ENCODE measurements around the gene ASTN2. TPM values are rescaled to one million over a fixed set of nuclear protein-coding genes. Genes with fewer than 3 reads are reported as not detected.
A peak's percentile ranks its signal among the peaks of the same experiment; 100 is the strongest.

ASTN2 gene
- total and polyA plus RNA-seq, 2 experiments from 2014 or later: 5.8 to 7.5 TPM

GRCh38 chr9:116717150-116717549 lies 697.7 kb downstream of the ASTN2 start:
- in situ Hi-C loops (cut with MboI): no loop called here
- Histone ChIP-seq H2AFZ (peak overlapping the region; percentile 23; the same call in 1 of the 2 replicates), H4K20me1 (ENCODE audit: insufficient read depth) (no peaks in the 10 kb centered on the region), H3K9ac (no peak overlapping the region), H3K4me1 (ENCODE audit: insufficient read depth) (peaks cover 12% of the 10 kb centered on the region), H3K27ac (no peak overlapping the region), H3F3A (ENCODE audit: insufficient read depth) (no peaks in the 10 kb centered on the region), H3K79me2 (ENCODE audit: insufficient read depth) (no peaks in the 10 kb centered on the region), H3K27me3 (replicated peaks; ENCODE audit: insufficient read depth) (no peaks in the 10 kb centered on the region), H3K9me3 (ENCODE audit: low read depth) (no peaks in the 10 kb centered on the region), H3K4me3 (no peak overlapping the region), H3K9me2 (ENCODE audit: insufficient read depth) (no peaks in the 10 kb centered on the region), H3K4me2 (ENCODE audit: unreplicated experiment) (peak overlapping the region; percentile 5), H3K36me3 (ENCODE audit: low read depth) (no peaks in the 10 kb centered on the region)
- 4 to 12% methylated on average over 7 of the region's 7 CpGs for WGBS, 2 experiments (ENCODE audit: low coverage in 1 of 2, low lambda C conversion rate in 2 of 2, missing lambda C conversion rate in 2 of 2)
- DNase-seq: peak; percentile 36
- TF ChIP-seq EZH2 (IDR thresholded peaks at IDR 0.05; ENCODE audit: insufficient read depth, poor library complexity, severe bottlenecking): no peak

GRCh38 chr9:116716438-116716837 lies 698.4 kb downstream of the ASTN2 start:
- TF ChIP-seq EZH2 (IDR thresholded peaks at IDR 0.05; ENCODE audit: insufficient read depth, poor library complexity, severe bottlenecking) (no peak), EZH2phosphoT487 (IDR thresholded peaks at IDR 0.05; ENCODE audit: insufficient read depth, low read depth) (no peak)
- Histone ChIP-seq H3K4me1 (ENCODE audit: insufficient read depth) (peaks cover 12% of the 10 kb centered on the region), H3K4me2 (ENCODE audit: unreplicated experiment) (no peak overlapping the region), H3K36me3 (ENCODE audit: low read depth) (no peaks in the 10 kb centered on the region), H3K27ac (no peak overlapping the region), H3K9me3 (ENCODE audit: low read depth) (no peaks in the 10 kb centered on the region), H4K20me1 (ENCODE audit: insufficient read depth) (no peaks in the 10 kb centered on the region), H3F3A (ENCODE audit: insufficient read depth) (no peaks in the 10 kb centered on the region), H3K4me3 (no peak overlapping the region), H3K27me3 (replicated peaks; ENCODE audit: insufficient read depth) (no peaks in the 10 kb centered on the region), H3K79me2 (ENCODE audit: insufficient read depth) (no peaks in the 10 kb centered on the region), H2AFZ (no peak overlapping the region), H3K9ac (no peak overlapping the region), H3K9me2 (ENCODE audit: insufficient read depth) (no peaks in the 10 kb centered on the region)
- DNase-seq: peak; percentile 33
- in situ Hi-C loops (cut with MboI): no loop called here

DNA sequence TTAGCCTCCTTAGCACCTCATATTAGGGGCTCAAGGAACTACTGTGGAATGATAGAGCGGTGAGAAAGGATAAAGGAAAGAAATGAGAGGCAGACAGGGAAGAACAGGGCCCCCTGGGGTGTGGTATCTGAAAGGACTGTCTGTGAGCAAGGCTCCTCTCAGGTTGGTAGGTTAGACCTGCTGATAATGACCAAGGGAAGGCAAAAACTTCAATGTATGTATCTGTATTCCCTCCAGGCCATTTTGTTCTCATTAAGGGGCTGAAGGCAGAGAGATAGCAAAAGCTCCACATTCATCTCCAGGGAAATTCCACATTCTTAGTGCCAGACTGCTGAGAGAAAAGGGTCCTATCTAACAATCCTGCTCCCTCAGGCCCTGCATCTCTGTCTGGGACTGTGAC lies 699.1 kb downstream of the ASTN2 start:
- Histone ChIP-seq H3K4me3 (no peak overlapping the region), H2AFZ (no peak overlapping the region), H3K4me2 (ENCODE audit: unreplicated experiment) (no peak overlapping the region), H3K79me2 (ENCODE audit: insufficient read depth) (no peaks in the 10 kb centered on the region), H3K36me3 (ENCODE audit: low read depth) (no peaks in the 10 kb centered on the region), H4K20me1 (ENCODE audit: insufficient read depth) (no peaks in the 10 kb centered on the region; the same call in 1 of the 2 replicates), H3K27ac (no peak overlapping the region), H3F3A (ENCODE audit: insufficient read depth) (no peaks in the 10 kb centered on the region), H3K9me2 (ENCODE audit: insufficient read depth) (no peaks in the 10 kb centered on the region), H3K9ac (no peak overlapping the region), H3K27me3 (replicated peaks; ENCODE audit: insufficient read depth) (no peaks in the 10 kb centered on the region), H3K9me3 (ENCODE audit: low read depth) (no peaks in the 10 kb centered on the region), H3K4me1 (ENCODE audit: insufficient read depth) (peaks cover 12% of the 10 kb centered on the region)
- in situ Hi-C loops (cut with MboI): no loop called here
- 97 to 100% methylated on average over 1 of the region's 1 CpG for WGBS, 2 experiments (ENCODE audit: low coverage in 1 of 2, low lambda C conversion rate in 2 of 2, missing lambda C conversion rate in 2 of 2)
- DNase-seq: no peak
- no peak for TF ChIP-seq EZH2 (IDR thresholded peaks at IDR 0.05; ENCODE audit: insufficient read depth, poor library complexity, severe bottlenecking)
- no peak for TF ChIP-seq EZH2phosphoT487 (IDR thresholded peaks at IDR 0.05; ENCODE audit: insufficient read depth, low read depth)

GRCh38 chr9:116713271-116713670 lies 701.6 kb downstream of the ASTN2 start:
- Histone ChIP-seq H3K36me3 (ENCODE audit: low read depth) (no peaks in the 10 kb centered on the region), H3K4me1 (ENCODE audit: insufficient read depth) (peaks cover 12% of the 10 kb centered on the region), H2AFZ (no peak overlapping the region), H4K20me1 (ENCODE audit: insufficient read depth) (no peaks in the 10 kb centered on the region; the same call in 1 of the 2 replicates), H3K9me2 (ENCODE audit: insufficient read depth) (no peaks in the 10 kb centered on the region), H3F3A (ENCODE audit: insufficient read depth) (no peaks in the 10 kb centered on the region), H3K27ac (no peak overlapping the region), H3K9me3 (ENCODE audit: low read depth) (no peaks in the 10 kb centered on the region), H3K4me2 (ENCODE audit: unreplicated experiment) (no peak overlapping the region), H3K9ac (no peak overlapping the region), H3K79me2 (ENCODE audit: insufficient read depth) (no peaks in the 10 kb centered on the region), H3K27me3 (replicated peaks; ENCODE audit: insufficient read depth) (no peaks in the 10 kb centered on the region), H3K4me3 (no peak overlapping the region)
- no peak for DNase-seq
- in situ Hi-C loops (cut with MboI): no loop called here
- 78 to 80% methylated on average over 4 of the region's 4 CpGs for WGBS, 2 experiments (ENCODE audit: low coverage in 1 of 2, low lambda C conversion rate in 2 of 2, missing lambda C conversion rate in 2 of 2)
- TF ChIP-seq EZH2 (IDR thresholded peaks at IDR 0.05; ENCODE audit: insufficient read depth, poor library complexity, severe bottlenecking): no peak
- TF ChIP-seq EZH2phosphoT487 (IDR thresholded peaks at IDR 0.05; ENCODE audit: insufficient read depth, low read depth): no peak

DNA sequence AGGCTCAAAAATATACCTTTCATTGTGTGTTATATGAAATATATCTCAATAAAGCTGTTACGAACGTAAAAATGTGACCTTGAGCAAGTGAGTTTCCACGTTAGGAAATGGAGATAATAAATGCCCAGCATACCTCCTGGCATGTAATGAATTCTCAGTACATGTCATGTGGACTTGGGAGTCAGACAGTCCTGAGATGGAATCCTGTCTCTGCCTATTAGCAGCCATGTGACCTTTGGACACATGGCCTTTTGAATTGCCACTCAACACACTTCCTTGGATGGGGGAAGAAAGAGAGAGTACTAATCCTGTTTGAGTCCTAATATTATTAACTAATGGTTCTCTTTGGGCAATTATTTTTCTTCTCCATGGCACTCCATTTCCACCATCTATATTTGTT lies 702.1 kb downstream of the ASTN2 start:
- Histone ChIP-seq H4K20me1 (ENCODE audit: insufficient read depth) (no peaks in the 10 kb centered on the region; the same call in 1 of the 2 replicates), H3K4me3 (no peak overlapping the region), H3K27me3 (replicated peaks; ENCODE audit: insufficient read depth) (no peaks in the 10 kb centered on the region), H3K4me2 (ENCODE audit: unreplicated experiment) (no peak overlapping the region), H3K27ac (no peak overlapping the region), H3F3A (ENCODE audit: insufficient read depth) (no peaks in the 10 kb centered on the region), H3K4me1 (ENCODE audit: insufficient read depth) (peaks cover 16% of the 10 kb centered on the region), H3K79me2 (ENCODE audit: insufficient read depth) (no peaks in the 10 kb centered on the region), H2AFZ (no peak overlapping the region), H3K9ac (no peak overlapping the region), H3K9me3 (ENCODE audit: low read depth) (no peaks in the 10 kb centered on the region), H3K9me2 (ENCODE audit: insufficient read depth) (no peaks in the 10 kb centered on the region), H3K36me3 (ENCODE audit: low read depth) (no peaks in the 10 kb centered on the region)
- in situ Hi-C loops (cut with MboI): no loop called here
- DNase-seq: no peak
- 71 to 75% methylated on average over 3 of the region's 3 CpGs for WGBS, 2 experiments (ENCODE audit: low coverage in 1 of 2, low lambda C conversion rate in 2 of 2, missing lambda C conversion rate in 2 of 2)
- TF ChIP-seq EZH2phosphoT487 (IDR thresholded peaks at IDR 0.05; ENCODE audit: insufficient read depth, low read depth) (no peak), EZH2 (IDR thresholded peaks at IDR 0.05; ENCODE audit: insufficient read depth, poor library complexity, severe bottlenecking) (no peak)

All from GM23248 (cell line).